IMR-90 (cell line): ENCODE results near the gene DDX20. TPM values are rescaled to one million over a fixed set of nuclear protein-coding genes. Genes with fewer than 3 reads are reported as not detected.

Experiments used
- ATAC-seq: fragments of 200-7000 bp; cut with Tn5 transposase; 2 replicates; pipeline ENCODE4 v1.9.1; 2020; ENCODE audit warnings: low read depth, mild to moderate bottlenecking, moderate library complexity
- BruUV-seq: library from RNA; stranded (reverse); fragments of 400-500 nt; replicated peaks from 2 replicates; lab custom pipeline; 2021; lab: Mats Ljungman, UMichigan
- CTCF ChIA-PET: fragments of 300-600 bp; formaldehyde crosslinking; extraction: SDS; loops from one replicate; lab custom pipeline; 2021; ENCODE audit warnings: antibody characterized with exemption; lab: Yijun Ruan, JAX
- POLR2A ChIA-PET: fragments of 300-600 bp; sonication (Branson Sonifier 250); formaldehyde crosslinking; loops from one replicate; lab custom pipeline; 2022; ENCODE audit warnings: antibody characterized with exemption; ENCODE audit not compliant: unreplicated experiment; lab: Charles Lee
- DNase-seq: peaks from one replicate; pipeline ENCODE4 v3.0.0; 2013
- H2AFZ ChIP-seq: replicated peaks from 2 replicates; pipeline ENCODE3; 2013; ENCODE audit warnings: low read length, mild to moderate bottlenecking; ENCODE audit not compliant: poor library complexity
- H2AK5ac ChIP-seq: 2 replicates; pipeline ENCODE4 v1.6.1; 2013; ENCODE audit warnings: low read depth, low read length, inconsistent platforms
- H2AK9ac ChIP-seq: replicated peaks from 2 replicates; pipeline ENCODE3; 2013; ENCODE audit warnings: mild to moderate bottlenecking, low read depth, low read length, moderate library complexity; ENCODE audit not compliant: poor library complexity
- H2BK120ac ChIP-seq: 2 replicates; pipeline ENCODE4 v1.6.1; 2013; ENCODE audit warnings: low read depth, low read length, inconsistent platforms
- H2BK15ac ChIP-seq: 3 replicates; pipeline ENCODE4 v1.6.1; 2013; ENCODE audit warnings: low read depth, low read length, inconsistent platforms
- H2BK20ac ChIP-seq: 2 replicates; pipeline ENCODE4 v1.6.1; 2013; ENCODE audit warnings: low read depth, mild to moderate bottlenecking, inconsistent platforms, low read length, moderate library complexity
- H2BK5ac ChIP-seq: 2 replicates; pipeline ENCODE4 v1.6.1; 2013; ENCODE audit warnings: mild to moderate bottlenecking, low read depth, low read length, inconsistent platforms; ENCODE audit not compliant: poor library complexity, severe bottlenecking
- H3K14ac ChIP-seq: replicated peaks from 2 replicates; pipeline ENCODE4 v1.6.1; 2013; ENCODE audit warnings: low read depth, low read length, inconsistent platforms
- H3K18ac ChIP-seq: 2 replicates; pipeline ENCODE4 v1.6.1; 2013; ENCODE audit warnings: low read depth, low read length, control low read depth
- H3K23ac ChIP-seq: 2 replicates; pipeline ENCODE4 v1.6.1; 2013; ENCODE audit warnings: low read depth, low read length, inconsistent platforms
- H3K27ac ChIP-seq: 2 replicates; pipeline ENCODE4 v1.5.1; 2013; ENCODE audit warnings: mild to moderate bottlenecking, control low read depth, low read length; ENCODE audit not compliant: insufficient read depth
- H3K27me3 ChIP-seq: 2 replicates; pipeline ENCODE4 v1.6.1; 2013; ENCODE audit warnings: low read length; ENCODE audit not compliant: control insufficient read depth, insufficient read depth
- H3K36me3 ChIP-seq: 2 replicates; pipeline ENCODE4 v1.6.1; 2013; ENCODE audit warnings: low read length, mixed read lengths; ENCODE audit not compliant: control insufficient read depth, insufficient read depth
- H3K4ac ChIP-seq: 2 replicates; pipeline ENCODE4 v1.6.1; 2013; ENCODE audit warnings: low read depth, low read length, inconsistent platforms
- H3K4me1 ChIP-seq: 2 replicates; pipeline ENCODE4 v1.6.1; 2013; ENCODE audit warnings: low read length, mixed read lengths; ENCODE audit not compliant: control insufficient read depth, insufficient read depth
- H3K4me2 ChIP-seq: 2 replicates; pipeline ENCODE4 v1.6.1; 2013; ENCODE audit warnings: low read depth, mild to moderate bottlenecking, control low read depth, low read length, moderate library complexity
- H3K4me3 ChIP-seq: 2 replicates; pipeline ENCODE4 v1.5.1; 2013; ENCODE audit warnings: low read depth, mild to moderate bottlenecking, control low read depth, low read length, moderate library complexity; ENCODE audit not compliant: insufficient read depth
- H3K56ac ChIP-seq: 2 replicates; pipeline ENCODE4 v1.6.1; 2013; ENCODE audit warnings: low read length, inconsistent platforms; ENCODE audit not compliant: insufficient read depth; ENCODE audit errors: extremely low read depth
- H3K79me1 ChIP-seq, 2 experiments: 2 replicates each; pipeline ENCODE4 v1.6.1; 2013; ENCODE audit warnings: low read length in 2 of 2, inconsistent platforms in 1 of 2, low read depth in 1 of 2
- H3K9ac ChIP-seq: 2 replicates; pipeline ENCODE4 v1.6.1; 2013; ENCODE audit warnings: low read depth, low read length, control low read depth
- H3K9me1 ChIP-seq: 2 replicates; pipeline ENCODE4 v1.6.1; 2013; ENCODE audit warnings: low read length, inconsistent platforms; ENCODE audit not compliant: insufficient read depth
- H3K9me3 ChIP-seq: 2 replicates; pipeline ENCODE4 v1.6.1; 2013; ENCODE audit warnings: low read length; ENCODE audit not compliant: control insufficient read depth, insufficient read depth
- H4K20me1 ChIP-seq: 2 replicates; pipeline ENCODE4 v1.6.1; 2013; ENCODE audit warnings: low read length, inconsistent platforms; ENCODE audit not compliant: insufficient read depth
- H4K5ac ChIP-seq: 2 replicates; pipeline ENCODE4 v1.6.1; 2013; ENCODE audit warnings: mild to moderate bottlenecking, low read depth, low read length, control low read depth
- H4K8ac ChIP-seq, 2 experiments: 2 replicates each; pipeline ENCODE4 v1.6.1; 2013; ENCODE audit warnings: low read depth in 2 of 2, low read length in 2 of 2, control low read depth in 1 of 2, inconsistent platforms in 1 of 2
- H4K91ac ChIP-seq: 2 replicates; pipeline ENCODE4 v1.6.1; 2013; ENCODE audit warnings: low read depth, low read length, inconsistent platforms; ENCODE audit not compliant: insufficient read depth
- BHLHE40 ChIP-seq: fragments of 150-350 bp; IDR thresholded peaks from 2 replicates; pipeline ENCODE4 v1.6.1; 2016; ENCODE audit warnings: mild to moderate bottlenecking, low read depth, low read length
- CEBPB ChIP-seq: IDR thresholded peaks from 2 replicates; pipeline ENCODE4 v1.6.1; 2012; ENCODE audit warnings: low read depth, low read length, improper control_type of control experiment
- CHD1 ChIP-seq: IDR thresholded peaks from 2 replicates; pipeline ENCODE4 v1.6.1; 2012; ENCODE audit warnings: low read depth, low read length, improper control_type of control experiment
- CTCF ChIP-seq: conservative IDR thresholded peaks from 2 replicates; pipeline ENCODE4 v1.5.1; 2012; ENCODE audit warnings: mild to moderate bottlenecking, low read depth, low read length, improper control_type of control experiment
- ELK1 ChIP-seq: fragments of 150-350 bp; IDR thresholded peaks from 2 replicates; pipeline ENCODE4 v1.6.1; 2016; ENCODE audit warnings: low read depth, mild to moderate bottlenecking, low read length, moderate library complexity, borderline replicate concordance
- FOS ChIP-seq: fragments of 150-350 bp; IDR thresholded peaks from 2 replicates; pipeline ENCODE4 v1.6.1; 2016; ENCODE audit warnings: low read depth, low read length
- MAZ ChIP-seq: IDR thresholded peaks from 2 replicates; pipeline ENCODE4 v1.6.1; 2012; ENCODE audit warnings: low read depth, mild to moderate bottlenecking, low read length, improper control_type of control experiment, moderate library complexity, borderline replicate concordance
- MXI1 ChIP-seq: IDR thresholded peaks from 2 replicates; pipeline ENCODE4 v1.6.1; 2012; ENCODE audit warnings: low read depth, mild to moderate bottlenecking, low read length, moderate library complexity, borderline replicate concordance
- POLR2A ChIP-seq: IDR thresholded peaks from 2 replicates; pipeline ENCODE4 v1.6.1; 2012; ENCODE audit warnings: mild to moderate bottlenecking, low read depth, low read length
- RCOR1 ChIP-seq: IDR thresholded peaks from 2 replicates; pipeline ENCODE4 v1.6.1; 2012; ENCODE audit warnings: mild to moderate bottlenecking, low read length, improper control_type of control experiment; ENCODE audit not compliant: insufficient replicate concordance
- RFX5 ChIP-seq: IDR thresholded peaks from 2 replicates; pipeline ENCODE4 v1.8.0; 2012; ENCODE audit warnings: low read depth, mild to moderate bottlenecking, low read length, moderate library complexity
- USF2 ChIP-seq: fragments of 150-350 bp; IDR thresholded peaks from 2 replicates; pipeline ENCODE4 v1.6.1; 2017; ENCODE audit warnings: mild to moderate bottlenecking, antibody characterized with exemption, low read length, low read depth
- WGBS, 2 experiments: methylation state at CpG; one replicate each; pipeline versions ENCODE4 v1.1.5 to v1.1.7; 2013; ENCODE audit warnings: missing lambda C conversion rate in 2 of 2; ENCODE audit not compliant: insufficient read length in 1 of 2; ENCODE audit errors: extremely low coverage in 2 of 2; 5-methylcytosine and 5-hydroxymethylcytosine counted together
- dilution Hi-C: fragments of 300-500 bp; cut with HindIII; formaldehyde crosslinking; loops from one replicate; pipeline ENCODE4 v1.14.3; 2018; ENCODE audit warnings: low sequenced_read_pairs; ENCODE audit not compliant: unreplicated experiment
- in situ Hi-C: fragments of 300-500 bp; cut with MboI; formaldehyde crosslinking; loops from 3 replicates; pipeline ENCODE4 v1.14.3; 2019; ENCODE audit warnings: low sequenced_read_pairs, inconsistent platforms, mixed read lengths
- intact Hi-C: fragments of 100-400 bp; cut with micrococcal nuclease; formaldehyde crosslinking; loops from 2 replicates; pipeline ENCODE4 v1.10.0; 2022
- polyA plus RNA-seq, 3 experiments: library from polyadenylated mRNA; depleted of rRNA; stranded (reverse); fragments of >200 nt; gene quantifications; 2 replicates each; pipeline ENCODE4 v1.2.3, GENCODE V29; 2012; ENCODE audit warnings: low replicate concordance in 1 of 3
- total RNA-seq: library from RNA; depleted of rRNA; stranded (reverse); fragments of >200 nt; gene quantifications from 2 replicates; pipeline ENCODE4 v1.2.3, GENCODE V29; 2012

Gene DDX20
- total and polyA plus RNA-seq, 2 of the 4 experiments (the other 2 are of a cell fraction) = 5.7 to 10.9 TPM

GRCh38 chr1:111723871-111724270, 31.8 kb upstream of the DDX20 start:
- H3K36me3 ChIP-seq = peaks cover 5% of the 10 kb centered on the region; the same call in 1 of the 2 replicates
- no peak overlapping the region for H2BK20ac ChIP-seq
- ATAC-seq (no peak), DNase-seq (no peak)
- no peak overlapping the region for H3K18ac ChIP-seq
- no peaks in the 10 kb centered on the region for H3K9me3 ChIP-seq
- no peak overlapping the region for H2AFZ ChIP-seq
- H2BK15ac ChIP-seq = no peak overlapping the region; the same call in 2 of the 3 replicates
- ChIA-PET POLR2A (no interaction called here), CTCF (no interaction called here)
- H2AK9ac ChIP-seq = no peak overlapping the region
- no peak overlapping the region for H2AK5ac ChIP-seq
- no CpG with 5 or more reads among the region's 1 CpG for WGBS, 2 experiments
- H4K91ac ChIP-seq = no peak overlapping the region
- H3K14ac ChIP-seq = no peak overlapping the region
- H3K27me3 ChIP-seq = no peaks in the 10 kb centered on the region
- no peak overlapping the region for H4K5ac ChIP-seq
- peaks cover 0 to 3% of the 10 kb centered on the region in 2 experiments; a peak in 1 of 4 replicates for H3K79me1 ChIP-seq
- peaks cover 12% of the 10 kb centered on the region for H3K4me1 ChIP-seq
- H3K4ac ChIP-seq = no peak overlapping the region
- H2BK120ac ChIP-seq = no peak overlapping the region
- H3K4me3 ChIP-seq = no peak overlapping the region
- no peaks in the 10 kb centered on the region for H4K20me1 ChIP-seq
- TF ChIP-seq MXI1 = no peak
- no peak for TF ChIP-seq BHLHE40
- no peak for TF ChIP-seq MAZ
- TF ChIP-seq CEBPB = no peak
- TF ChIP-seq CHD1 = no peak
- no peak for TF ChIP-seq CTCF
- TF ChIP-seq ELK1 = no peak
- TF ChIP-seq RCOR1 = no peak
- TF ChIP-seq RFX5 = no peak
- TF ChIP-seq USF2 = no peak
- TF ChIP-seq FOS = no peak
- TF ChIP-seq POLR2A = no peak
- no peak overlapping the region for H3K56ac ChIP-seq
- H3K23ac ChIP-seq = no peak overlapping the region
- peaks cover 25% of the 10 kb centered on the region for H3K9me1 ChIP-seq
- H3K4me2 ChIP-seq = no peak overlapping the region
- H2BK5ac ChIP-seq = no peak overlapping the region
- H4K8ac ChIP-seq = no peak overlapping the region
- no peak overlapping the region for H3K27ac ChIP-seq
- intact Hi-C loops = no loop called here
- no peak overlapping the region for H3K9ac ChIP-seq
- no TSS peak for BruUV-seq
- in situ Hi-C loops = no loop called here
- dilution Hi-C loops = no loop called here
